ENCODE results near the gene ACTL8.

DNA sequence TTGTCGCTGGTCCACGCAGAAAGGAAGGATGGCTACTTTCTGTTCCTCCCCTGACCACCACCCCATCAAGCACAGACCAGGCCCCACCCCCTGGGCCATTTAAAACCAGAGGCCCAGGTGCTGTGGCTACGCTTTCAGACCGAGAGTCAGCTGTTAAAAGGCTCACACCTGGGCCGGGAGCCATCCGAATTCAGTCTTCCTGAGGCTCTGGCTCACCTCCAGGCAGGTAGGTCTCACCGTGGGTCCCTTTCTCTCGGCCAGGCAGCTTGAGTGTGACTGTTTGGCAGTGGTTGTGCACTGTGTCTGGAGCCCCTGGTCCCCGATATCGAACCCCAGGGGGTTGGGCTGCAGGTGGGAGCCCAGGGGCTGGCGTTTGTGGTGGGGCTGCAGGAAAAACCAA is 7.2 kb downstream of the ACTL8 start:
- TF ChIP-seq, protein P1, sequence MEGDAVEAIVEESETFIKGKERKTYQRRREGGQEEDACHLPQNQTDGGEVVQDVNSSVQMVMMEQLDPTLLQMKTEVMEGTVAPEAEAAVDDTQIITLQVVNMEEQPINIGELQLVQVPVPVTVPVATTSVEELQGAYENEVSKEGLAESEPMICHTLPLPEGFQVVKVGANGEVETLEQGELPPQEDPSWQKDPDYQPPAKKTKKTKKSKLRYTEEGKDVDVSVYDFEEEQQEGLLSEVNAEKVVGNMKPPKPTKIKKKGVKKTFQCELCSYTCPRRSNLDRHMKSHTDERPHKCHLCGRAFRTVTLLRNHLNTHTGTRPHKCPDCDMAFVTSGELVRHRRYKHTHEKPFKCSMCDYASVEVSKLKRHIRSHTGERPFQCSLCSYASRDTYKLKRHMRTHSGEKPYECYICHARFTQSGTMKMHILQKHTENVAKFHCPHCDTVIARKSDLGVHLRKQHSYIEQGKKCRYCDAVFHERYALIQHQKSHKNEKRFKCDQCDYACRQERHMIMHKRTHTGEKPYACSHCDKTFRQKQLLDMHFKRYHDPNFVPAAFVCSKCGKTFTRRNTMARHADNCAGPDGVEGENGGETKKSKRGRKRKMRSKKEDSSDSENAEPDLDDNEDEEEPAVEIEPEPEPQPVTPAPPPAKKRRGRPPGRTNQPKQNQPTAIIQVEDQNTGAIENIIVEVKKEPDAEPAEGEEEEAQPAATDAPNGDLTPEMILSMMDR (IDR thresholded peaks at IDR 0.05) = no peak
- TF ChIP-seq POLR2A (IDR thresholded peaks at IDR 0.05) (no peak), EP300 (IDR thresholded peaks at IDR 0.05) (no peak)

Measured in tibial nerve (tissue), 4 donors.